ENCODE results near the gene EDIL3. TPM values are rescaled to one million over a fixed set of nuclear protein-coding genes. Genes with fewer than 3 reads are reported as not detected.

The EDIL3 gene
- total and polyA plus RNA-seq, 2 donors from 2014 or later, result 5.2 to 32.8 TPM

DNA sequence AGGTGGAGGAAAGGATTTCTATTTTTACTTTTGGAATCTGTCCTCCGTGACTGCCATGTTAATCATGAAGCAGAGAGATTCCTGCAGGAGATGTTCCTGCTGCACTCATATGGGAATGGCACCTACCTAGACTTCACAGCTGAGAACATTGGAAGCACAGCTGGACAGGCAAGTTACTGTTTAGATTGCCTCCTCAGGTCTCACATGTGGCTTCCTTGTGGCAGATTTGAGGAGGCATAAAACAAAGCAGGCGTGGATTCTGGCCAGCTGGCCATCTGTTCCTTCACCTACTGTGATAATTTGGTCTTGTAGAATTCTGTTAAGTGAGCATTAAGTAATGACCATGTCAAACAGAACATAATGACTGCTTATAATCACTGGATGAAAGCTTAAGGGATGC is 193.4 kb downstream of the EDIL3 start:
- Histone ChIP-seq H3K27me3 (ENCODE audit: control insufficient read depth, insufficient read depth, low read length) (no peaks in the 10 kb centered on the region), H3K4me3 (ENCODE audit: low read length in 3 of 3) (no peak overlapping the region), H3K9ac (ENCODE audit: low read length in 3 of 3) (no peak overlapping the region), H3K4me1 (ENCODE audit: control insufficient read depth in 2 of 3, insufficient read depth in 2 of 3, low read depth in 1 of 3, low read length in 3 of 3) (no peaks in the 10 kb centered on the region), H3K9me3 (ENCODE audit: control insufficient read depth in 2 of 3, insufficient read depth in 1 of 3, low read length in 3 of 3) (no peaks in the 10 kb centered on the region), H3K27ac (ENCODE audit: low read depth in 2 of 2, low read length in 2 of 2) (no peak overlapping the region), H3K36me3 (ENCODE audit: control insufficient read depth in 2 of 3, insufficient read depth in 3 of 3, low read length in 3 of 3) (no peaks in the 10 kb centered on the region)
- no peak for FAIRE-seq
- TF ChIP-seq, protein P1, sequence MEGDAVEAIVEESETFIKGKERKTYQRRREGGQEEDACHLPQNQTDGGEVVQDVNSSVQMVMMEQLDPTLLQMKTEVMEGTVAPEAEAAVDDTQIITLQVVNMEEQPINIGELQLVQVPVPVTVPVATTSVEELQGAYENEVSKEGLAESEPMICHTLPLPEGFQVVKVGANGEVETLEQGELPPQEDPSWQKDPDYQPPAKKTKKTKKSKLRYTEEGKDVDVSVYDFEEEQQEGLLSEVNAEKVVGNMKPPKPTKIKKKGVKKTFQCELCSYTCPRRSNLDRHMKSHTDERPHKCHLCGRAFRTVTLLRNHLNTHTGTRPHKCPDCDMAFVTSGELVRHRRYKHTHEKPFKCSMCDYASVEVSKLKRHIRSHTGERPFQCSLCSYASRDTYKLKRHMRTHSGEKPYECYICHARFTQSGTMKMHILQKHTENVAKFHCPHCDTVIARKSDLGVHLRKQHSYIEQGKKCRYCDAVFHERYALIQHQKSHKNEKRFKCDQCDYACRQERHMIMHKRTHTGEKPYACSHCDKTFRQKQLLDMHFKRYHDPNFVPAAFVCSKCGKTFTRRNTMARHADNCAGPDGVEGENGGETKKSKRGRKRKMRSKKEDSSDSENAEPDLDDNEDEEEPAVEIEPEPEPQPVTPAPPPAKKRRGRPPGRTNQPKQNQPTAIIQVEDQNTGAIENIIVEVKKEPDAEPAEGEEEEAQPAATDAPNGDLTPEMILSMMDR (IDR thresholded peaks at IDR 0.05; ENCODE audit: borderline replicate concordance, extremely low read depth, insufficient read depth), result no peak
- intact Hi-C loops (cut with DNase I), result no loop called here
- DNase-seq, result peak in 1 of 5 donors; percentile 2

DNA sequence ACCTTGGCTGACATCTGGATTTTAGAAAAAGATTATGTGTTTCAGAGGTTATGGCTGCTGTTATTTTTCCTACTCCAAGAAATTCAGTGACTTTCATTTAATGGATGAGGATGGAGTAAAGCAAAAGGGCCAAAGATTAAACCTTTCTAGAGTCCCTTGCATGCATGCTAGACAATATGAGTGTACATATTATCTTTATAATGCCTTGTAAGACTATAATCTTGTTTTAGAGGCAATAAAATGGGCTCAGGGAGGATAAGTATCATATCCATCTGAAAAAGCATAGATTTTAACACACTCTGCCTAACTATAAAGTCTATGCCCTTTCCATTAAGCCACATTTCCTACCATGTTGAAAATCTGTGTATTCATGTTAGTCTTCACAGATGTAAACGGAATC is 199.8 kb downstream of the EDIL3 start:
- DNase-seq (no peak), FAIRE-seq (no peak)
- Histone ChIP-seq H3K27me3 (ENCODE audit: control insufficient read depth, insufficient read depth, low read length) (no peaks in the 10 kb centered on the region), H3K36me3 (ENCODE audit: control insufficient read depth in 2 of 3, insufficient read depth in 3 of 3, low read length in 3 of 3) (no peaks in the 10 kb centered on the region), H3K27ac (ENCODE audit: low read depth in 2 of 2, low read length in 2 of 2) (no peak overlapping the region), H3K4me1 (ENCODE audit: control insufficient read depth in 2 of 3, insufficient read depth in 2 of 3, low read depth in 1 of 3, low read length in 3 of 3) (no peaks in the 10 kb centered on the region), H3K9ac (ENCODE audit: low read length in 3 of 3) (no peak overlapping the region), H3K9me3 (ENCODE audit: control insufficient read depth in 2 of 3, insufficient read depth in 1 of 3, low read length in 3 of 3) (no peaks in the 10 kb centered on the region), H3K4me3 (ENCODE audit: low read length in 3 of 3) (no peak overlapping the region)
- intact Hi-C loops (cut with DNase I), result no loop called here
- TF ChIP-seq, protein P1 (IDR thresholded peaks at IDR 0.05; ENCODE audit: borderline replicate concordance, extremely low read depth, insufficient read depth), result no peak

DNA sequence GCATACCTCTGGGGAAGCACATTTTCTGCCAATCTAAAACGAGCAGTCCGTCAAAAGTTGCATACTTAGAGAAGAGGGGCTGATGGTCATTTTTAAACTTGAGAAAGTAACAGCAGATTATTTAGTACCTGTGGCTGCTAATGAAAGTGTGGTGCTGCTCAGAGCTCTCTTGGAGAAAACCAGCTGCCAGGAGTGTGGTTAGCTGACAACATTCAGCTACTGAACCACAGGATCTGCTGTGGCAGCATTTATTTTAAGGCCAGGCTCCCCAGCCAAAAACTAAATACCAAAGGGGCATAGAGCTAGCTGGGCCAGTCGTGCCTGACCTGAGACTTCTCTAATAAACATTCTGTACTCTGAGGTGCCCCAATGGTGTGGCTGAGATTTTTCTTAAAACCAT is 203.6 kb downstream of the EDIL3 start:
- H3K4me1 ChIP-seq (ENCODE audit: control insufficient read depth in 2 of 3, insufficient read depth in 2 of 3, low read depth in 1 of 3, low read length in 3 of 3), result no peaks in the 10 kb centered on the region
- no peaks in the 10 kb centered on the region for H3K27me3 ChIP-seq (ENCODE audit: control insufficient read depth, insufficient read depth, low read length)
- TF ChIP-seq, protein P1 (IDR thresholded peaks at IDR 0.05; ENCODE audit: borderline replicate concordance, extremely low read depth, insufficient read depth), result no peak
- H3K36me3 ChIP-seq (ENCODE audit: control insufficient read depth in 2 of 3, insufficient read depth in 3 of 3, low read length in 3 of 3), result no peaks in the 10 kb centered on the region
- H3K9ac ChIP-seq (ENCODE audit: low read length in 3 of 3), result no peak overlapping the region
- no peak overlapping the region for H3K27ac ChIP-seq (ENCODE audit: low read depth in 2 of 2, low read length in 2 of 2)
- DNase-seq, result no peak
- H3K9me3 ChIP-seq (ENCODE audit: control insufficient read depth in 2 of 3, insufficient read depth in 1 of 3, low read length in 3 of 3), result no peaks in the 10 kb centered on the region
- no peak overlapping the region for H3K4me3 ChIP-seq (ENCODE audit: low read length in 3 of 3)
- no peak for FAIRE-seq
- intact Hi-C loops (cut with DNase I), result no loop called here

DNA sequence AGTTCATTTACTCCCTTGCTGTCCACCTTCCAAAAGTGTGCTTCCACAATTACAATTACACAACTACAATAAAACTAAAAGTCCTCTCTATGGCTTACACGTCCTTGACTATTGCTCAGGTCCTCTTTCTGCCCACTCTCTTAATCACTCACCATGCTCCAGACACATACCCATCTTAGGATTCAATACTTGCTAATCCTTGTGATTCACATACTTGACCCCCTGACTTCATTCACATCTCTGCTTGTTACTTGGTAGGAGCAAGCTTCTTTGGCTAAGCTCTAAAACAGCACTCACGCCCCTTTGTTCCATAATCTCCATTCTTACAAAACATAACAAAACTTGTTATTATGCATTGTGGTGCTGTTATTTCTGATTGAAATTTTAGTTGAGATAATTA is 215.8 kb downstream of the EDIL3 start:
- DNase-seq, result no peak
- no peaks in the 10 kb centered on the region for H3K27me3 ChIP-seq (ENCODE audit: control insufficient read depth, insufficient read depth, low read length)
- H3K4me3 ChIP-seq (ENCODE audit: low read length in 3 of 3), result no peak overlapping the region
- no peak for FAIRE-seq
- intact Hi-C loops (cut with DNase I), result no loop called here
- no peaks in the 10 kb centered on the region for H3K9me3 ChIP-seq (ENCODE audit: control insufficient read depth in 2 of 3, insufficient read depth in 1 of 3, low read length in 3 of 3)
- H3K27ac ChIP-seq (ENCODE audit: low read depth in 2 of 2, low read length in 2 of 2), result no peak overlapping the region
- no peaks in the 10 kb centered on the region for H3K4me1 ChIP-seq (ENCODE audit: control insufficient read depth in 2 of 3, insufficient read depth in 2 of 3, low read depth in 1 of 3, low read length in 3 of 3)
- H3K36me3 ChIP-seq (ENCODE audit: control insufficient read depth in 2 of 3, insufficient read depth in 3 of 3, low read length in 3 of 3), result no peaks in the 10 kb centered on the region
- TF ChIP-seq, protein P1 (IDR thresholded peaks at IDR 0.05; ENCODE audit: borderline replicate concordance, extremely low read depth, insufficient read depth), result no peak
- no peak overlapping the region for H3K9ac ChIP-seq (ENCODE audit: low read length in 3 of 3)

Measured in kidney (tissue), 14 donors.